ENCODE data around the gene RUNX2.
"Not testable (repeated sequence)": the region's sequence is repeated elsewhere in the genome, so short reads cannot be mapped to it uniquely, and the experiment has no call there.

Gene RUNX2

DNA sequence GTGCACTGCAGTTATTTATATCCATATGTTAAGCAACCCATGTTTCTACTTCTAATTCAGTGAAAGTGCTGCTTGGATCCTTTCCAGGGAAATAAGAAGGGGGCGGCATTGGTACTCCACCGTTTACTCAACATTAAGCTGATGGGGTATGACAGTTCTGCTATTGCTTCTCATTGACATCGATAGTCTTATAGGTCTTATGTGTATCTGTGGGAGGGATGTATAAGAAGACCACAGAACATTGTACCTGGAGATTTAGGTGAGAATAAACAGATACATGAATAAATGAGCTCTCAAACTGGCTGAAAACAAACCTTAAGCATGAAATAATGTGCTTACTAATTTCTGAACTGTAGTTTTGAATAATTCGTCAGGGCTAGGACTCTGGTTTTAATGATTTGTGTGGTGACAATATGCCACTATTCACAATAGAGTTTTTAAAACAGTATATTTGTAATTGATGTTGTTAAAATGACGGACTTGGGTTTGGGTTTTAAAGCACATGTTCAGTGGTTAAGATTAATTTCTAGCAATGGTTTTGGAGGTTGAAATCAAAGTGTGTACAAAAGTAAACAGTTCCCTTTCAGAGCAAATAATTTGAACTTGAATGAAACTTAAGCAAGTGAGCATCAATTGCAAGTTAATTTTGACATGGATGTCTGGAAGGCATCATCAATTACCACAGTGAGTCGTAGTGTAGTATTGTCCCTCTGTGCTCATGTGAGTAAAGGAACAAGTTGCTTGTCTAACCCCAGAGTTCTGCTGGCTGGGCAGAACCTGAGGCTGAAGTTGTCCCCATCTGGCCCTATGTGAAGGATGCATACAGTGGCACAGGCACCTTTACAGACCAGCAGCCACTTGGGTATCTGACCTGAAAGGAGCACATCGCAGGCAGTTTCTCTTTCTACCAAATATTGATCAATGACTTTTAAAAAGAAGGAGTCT is 134.3 kb downstream of the RUNX2 start:
- no peak for DNase-seq

DNA sequence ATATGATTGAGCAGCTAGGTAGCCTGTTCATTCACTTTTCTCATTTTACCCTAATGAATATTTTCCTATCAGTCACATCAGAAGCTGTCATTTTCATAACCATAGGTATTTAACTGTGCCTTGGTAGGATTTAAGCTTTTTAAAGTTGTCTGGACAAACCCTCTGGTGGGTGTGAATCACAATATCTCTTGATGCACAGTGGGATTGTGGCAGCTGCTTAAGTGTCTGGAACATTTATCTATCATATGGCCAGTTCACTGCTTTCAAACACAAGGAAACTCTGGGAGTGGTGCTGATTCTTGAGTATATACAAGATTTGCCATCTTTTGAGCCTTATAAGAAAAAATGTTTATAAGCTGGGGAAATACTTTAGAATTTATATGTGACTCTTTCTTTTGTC is 136.6 kb downstream of the RUNX2 start:
- DNase-seq: no peak

DNA sequence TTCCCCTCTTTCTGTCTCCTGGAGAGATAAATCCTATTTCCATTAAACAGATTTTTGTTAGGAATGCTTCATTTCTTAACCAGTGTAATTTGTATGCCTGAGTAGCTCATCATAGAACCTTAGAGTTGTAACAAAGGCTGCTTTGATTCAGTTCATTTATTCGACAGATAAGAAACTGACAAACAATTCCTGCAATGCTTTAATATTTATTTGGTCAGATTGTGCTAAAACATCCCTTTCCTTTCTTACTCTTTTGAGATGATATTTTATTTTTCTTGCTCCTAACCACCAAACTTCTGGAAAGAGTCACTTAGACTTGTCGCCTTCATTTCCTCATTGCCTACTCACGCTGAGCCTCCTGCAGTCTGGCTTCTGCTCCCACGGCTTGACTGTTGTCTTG is 138.6 kb downstream of the RUNX2 start:
- DNase-seq: no peak

- DNase-seq: not testable (repeated sequence)
These were observed 139.3 kb downstream of the RUNX2 start for GRCh38 chr6:45467417-45467816.

DNA sequence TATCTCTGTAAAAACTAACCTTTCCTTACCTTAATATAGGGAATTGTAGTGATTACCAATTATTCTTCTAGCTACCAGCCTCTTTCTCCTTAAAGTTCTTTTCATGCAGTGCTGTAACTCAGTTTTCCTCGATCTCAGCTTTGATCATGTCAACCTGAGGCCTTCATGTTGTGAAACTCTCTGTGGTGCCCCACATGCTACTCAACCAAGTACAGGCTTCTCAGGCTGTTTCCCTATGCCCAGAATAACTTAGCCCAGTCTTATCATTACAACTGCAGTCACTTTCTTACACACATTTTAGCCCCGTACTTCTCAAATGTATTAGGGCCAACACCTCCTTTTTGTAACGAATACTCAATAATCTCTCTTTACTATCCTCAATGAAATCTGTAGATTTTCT is 139.7 kb downstream of the RUNX2 start:
- DNase-seq: no peak

- no peak for DNase-seq
These were observed 141.5 kb downstream of the RUNX2 start for GRCh38 chr6:45469663-45470062.

DNA sequence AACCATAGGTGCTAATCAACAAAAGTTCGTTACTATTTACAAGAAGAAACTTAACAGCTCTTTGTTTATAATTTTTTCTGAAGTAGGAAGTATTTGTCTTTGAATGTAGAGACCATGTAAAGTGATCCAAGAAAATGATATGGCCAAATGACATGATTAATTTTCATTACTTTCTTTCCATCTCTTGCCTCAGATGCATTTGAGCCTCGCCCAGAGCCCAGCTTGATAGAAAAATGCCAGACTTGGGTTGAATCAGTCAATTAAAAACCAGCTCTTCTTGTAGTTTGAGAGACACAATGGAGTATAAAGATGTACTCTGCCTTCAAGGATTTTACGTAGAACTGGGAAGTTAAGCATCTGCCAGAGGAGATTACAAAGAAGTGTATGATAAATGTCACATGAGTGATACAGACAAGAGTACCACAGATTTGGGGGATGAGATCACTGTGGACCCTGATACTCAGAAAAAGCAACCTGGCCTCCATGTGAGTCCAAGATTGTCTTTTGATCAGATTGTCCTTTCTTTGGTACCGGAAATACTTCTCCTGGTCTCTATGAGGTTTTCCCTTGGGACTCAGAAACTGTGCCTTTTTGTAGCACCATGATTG is 142.1 kb downstream of the RUNX2 start:
- DNase-seq: no peak

GRCh38 chr6:45472382-45472781 is 144.3 kb downstream of the RUNX2 start:
- no peak for DNase-seq

- DNase-seq: no peak
These were observed 145.2 kb downstream of the RUNX2 start for GRCh38 chr6:45473121-45473993.

DNA sequence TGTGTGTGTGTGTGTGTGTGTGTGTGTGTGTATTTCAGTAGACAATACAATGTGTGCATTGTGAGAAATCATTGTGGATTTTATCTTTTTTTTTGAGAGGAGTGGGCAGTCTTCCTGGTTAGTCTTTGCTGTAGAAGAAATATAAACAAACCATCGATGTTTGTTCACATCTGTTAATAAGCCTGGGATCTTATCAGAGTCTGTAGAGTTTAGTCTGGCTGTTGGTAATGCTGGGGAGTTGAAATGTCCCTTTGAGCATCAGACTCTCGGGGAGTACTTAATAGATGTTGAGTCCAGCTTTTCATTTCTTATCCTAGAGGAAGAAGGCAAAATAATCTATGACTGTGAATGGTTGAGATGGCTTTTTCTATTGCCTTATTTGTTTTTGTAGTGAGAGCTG is 146.2 kb downstream of the RUNX2 start:
- no peak for DNase-seq

- no peak for DNase-seq
These were observed 148.2 kb downstream of the RUNX2 start for GRCh38 chr6:45476341-45476740.

DNA sequence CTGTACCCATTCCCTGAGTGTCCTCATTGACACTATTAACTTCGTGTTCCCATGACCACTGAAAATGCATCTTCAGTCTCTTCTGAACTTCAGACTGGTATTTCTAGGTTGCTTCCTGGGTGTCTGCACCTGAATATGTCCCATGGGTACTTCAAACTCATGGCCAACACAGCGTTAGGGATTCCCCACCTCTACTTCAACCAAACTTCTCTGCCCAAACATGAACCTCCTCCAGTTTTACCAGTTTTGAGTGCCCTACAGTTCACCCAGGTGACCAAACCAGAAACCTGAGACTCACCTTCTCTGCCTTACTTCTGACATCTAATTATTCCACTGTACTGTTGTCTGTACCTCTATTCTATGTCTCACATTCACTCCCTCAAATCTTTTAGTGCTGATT is 149.1 kb downstream of the RUNX2 start:
- DNase-seq: no peak

GRCh38 chr6:45477790-45478189 is 149.7 kb downstream of the RUNX2 start:
- DNase-seq: no peak

- DNase-seq: no peak
These were observed 150.1 kb downstream of the RUNX2 start for GRCh38 chr6:45478240-45478639.

DNA sequence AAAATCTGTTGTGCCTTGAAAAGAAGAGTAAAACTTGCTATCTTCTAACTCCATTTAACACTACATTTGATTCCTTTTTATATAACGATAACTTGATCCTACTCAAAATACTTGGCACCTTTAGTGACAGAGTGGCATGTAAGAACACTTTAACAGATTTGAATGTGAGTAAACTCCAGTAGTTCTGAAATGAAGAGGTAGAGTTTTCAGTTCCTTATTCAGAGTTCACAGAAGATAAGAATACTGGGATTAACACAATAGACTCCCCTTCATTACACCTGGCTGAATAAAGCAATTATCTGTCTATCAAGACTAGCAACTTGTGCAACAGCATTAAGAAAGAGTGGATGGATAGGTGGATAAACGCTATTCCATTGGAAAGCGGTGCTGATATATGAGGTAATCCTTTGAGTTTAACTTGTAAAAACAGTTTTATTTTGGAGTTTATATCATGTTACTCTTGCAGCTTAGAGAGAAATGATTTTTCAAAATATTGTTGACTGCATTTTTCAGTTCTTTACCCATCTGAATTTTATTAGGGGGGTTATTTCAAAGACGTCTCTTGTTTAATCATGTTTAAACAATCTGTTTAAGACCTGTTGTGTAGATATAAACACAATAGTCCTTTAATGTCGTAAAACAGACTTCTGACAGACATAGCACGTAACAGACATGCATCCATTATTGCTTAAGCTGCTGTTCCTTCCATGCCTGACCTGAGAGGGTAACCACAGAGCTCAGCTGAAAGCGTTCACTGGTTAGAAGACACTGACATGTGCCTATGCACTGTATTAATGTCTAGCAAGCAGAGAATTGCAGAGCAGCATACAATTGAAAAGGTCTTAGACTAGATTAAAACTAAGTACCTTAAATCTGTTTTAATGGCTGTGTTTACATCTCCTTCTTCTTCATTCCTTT is 152.0 kb downstream of the RUNX2 start:
- no peak for DNase-seq

GRCh38 chr6:45480752-45481415 is 152.8 kb downstream of the RUNX2 start:
- DNase-seq: no peak

GRCh38 chr6:45483021-45483420 is 154.9 kb downstream of the RUNX2 start:
- DNase-seq: no peak

GRCh38 chr6:45483501-45483900 is 155.4 kb downstream of the RUNX2 start:
- no peak for DNase-seq

DNA sequence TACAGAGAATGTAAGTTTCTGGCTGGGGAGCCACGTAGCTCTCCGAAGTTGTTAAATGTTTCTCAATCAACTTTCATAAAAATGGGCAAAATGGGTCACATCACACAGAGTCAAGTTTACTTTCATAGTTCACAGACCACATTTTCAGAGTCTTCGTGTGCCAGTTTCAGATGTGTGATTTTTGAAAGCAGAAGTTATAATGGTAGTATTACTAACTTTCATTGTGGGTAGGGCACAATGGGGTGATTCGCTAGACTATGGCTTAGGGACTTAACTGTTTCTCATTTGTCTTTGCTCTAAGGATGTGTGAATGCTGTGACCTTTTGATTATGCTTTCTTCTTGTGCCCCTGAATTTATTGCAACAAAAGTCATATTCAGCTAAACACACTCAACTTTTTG is 158.6 kb downstream of the RUNX2 start:
- DNase-seq: no peak

DNA sequence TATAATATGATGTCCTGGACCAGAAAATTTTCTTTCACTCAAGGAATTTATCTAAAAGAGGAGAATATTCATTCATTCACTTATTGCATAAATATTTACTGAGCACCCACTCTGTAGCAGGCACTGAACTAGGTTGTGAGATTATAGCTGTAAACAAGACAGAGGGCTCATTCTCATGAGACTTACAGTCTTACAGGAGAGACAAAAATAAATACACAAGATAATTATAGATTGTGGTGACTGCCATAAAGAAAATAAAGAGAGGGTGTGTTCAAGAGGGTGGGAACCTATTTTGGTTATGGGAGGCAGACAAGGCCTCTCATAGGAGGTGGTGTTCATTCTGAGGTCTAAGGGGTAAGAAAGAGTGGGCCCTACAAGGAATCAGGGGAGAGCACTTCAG is 159.5 kb downstream of the RUNX2 start:
- DNase-seq: no peak

- no peak for DNase-seq
These were observed 160.1 kb downstream of the RUNX2 start for GRCh38 chr6:45488269-45488668.

- no peak for DNase-seq
These were observed 160.8 kb downstream of the RUNX2 start for GRCh38 chr6:45488889-45489288.

Measured in activated CD4-positive, alpha-beta T cell treated with anti-CD3 and anti-CD28 coated beads, Interleukin-2, amount 50 U/mL, for 4 hours (primary cell).